ENCODE data around the gene GABRR1. TPM values are rescaled to one million over a fixed set of nuclear protein-coding genes. Genes with fewer than 3 reads are reported as not detected.
A peak's percentile ranks its signal among the peaks of the same experiment; 100 is the strongest.
"Not testable (repeated sequence)": the region's sequence is repeated elsewhere in the genome, so short reads cannot be mapped to it uniquely, and the experiment has no call there.

Gene GABRR1
- total and polyA plus RNA-seq, 2 experiments from 2014 or later: 0.14 to 0.37 TPM

GRCh38 chr6:89239338-89239737 lies 22.2 kb upstream of the GABRR1 start:
- H3K4me1 ChIP-seq (ENCODE audit: insufficient read depth): peaks cover 21% of the 10 kb centered on the region
- DNase-seq (ENCODE audit: low spot score): peak; percentile 56
- H3F3A ChIP-seq (replicated peaks; ENCODE audit: low read depth): no peaks in the 10 kb centered on the region
- Mint-ChIP-seq H3K4me3 (no peak overlapping the region), H3K4me1 (peaks cover 32% of the 10 kb centered on the region), H3K27ac (no peak overlapping the region), H3K36me3 (ENCODE audit: low read depth) (peaks cover 15% of the 10 kb centered on the region), H3K27me3 (ENCODE audit: insufficient read depth, low read depth, poor library complexity) (peaks cover 2% of the 10 kb centered on the region), H3K9me3 (peaks cover 18% of the 10 kb centered on the region)
- no peaks in the 10 kb centered on the region; the same call in 1 of the 2 replicates for H4K20me1 ChIP-seq (replicated peaks; ENCODE audit: insufficient read depth)
- H3K4me2 ChIP-seq: no peak overlapping the region
- no peaks in the 10 kb centered on the region for H3K9me2 ChIP-seq (ENCODE audit: insufficient read depth)
- no peak overlapping the region for H2AFZ ChIP-seq
- H3K4me3 ChIP-seq: no peak overlapping the region
- H3K27ac ChIP-seq (ENCODE audit: low read depth): no peak overlapping the region
- peak; percentile 50 for ATAC-seq
- no peaks in the 10 kb centered on the region for H3K36me3 ChIP-seq (ENCODE audit: insufficient read depth)
- no peak for TF ChIP-seq CREB1 (CRISPR knock-in tag; IDR thresholded peaks at IDR 0.05; ENCODE audit: low read depth)
- TF ChIP-seq, protein P1, sequence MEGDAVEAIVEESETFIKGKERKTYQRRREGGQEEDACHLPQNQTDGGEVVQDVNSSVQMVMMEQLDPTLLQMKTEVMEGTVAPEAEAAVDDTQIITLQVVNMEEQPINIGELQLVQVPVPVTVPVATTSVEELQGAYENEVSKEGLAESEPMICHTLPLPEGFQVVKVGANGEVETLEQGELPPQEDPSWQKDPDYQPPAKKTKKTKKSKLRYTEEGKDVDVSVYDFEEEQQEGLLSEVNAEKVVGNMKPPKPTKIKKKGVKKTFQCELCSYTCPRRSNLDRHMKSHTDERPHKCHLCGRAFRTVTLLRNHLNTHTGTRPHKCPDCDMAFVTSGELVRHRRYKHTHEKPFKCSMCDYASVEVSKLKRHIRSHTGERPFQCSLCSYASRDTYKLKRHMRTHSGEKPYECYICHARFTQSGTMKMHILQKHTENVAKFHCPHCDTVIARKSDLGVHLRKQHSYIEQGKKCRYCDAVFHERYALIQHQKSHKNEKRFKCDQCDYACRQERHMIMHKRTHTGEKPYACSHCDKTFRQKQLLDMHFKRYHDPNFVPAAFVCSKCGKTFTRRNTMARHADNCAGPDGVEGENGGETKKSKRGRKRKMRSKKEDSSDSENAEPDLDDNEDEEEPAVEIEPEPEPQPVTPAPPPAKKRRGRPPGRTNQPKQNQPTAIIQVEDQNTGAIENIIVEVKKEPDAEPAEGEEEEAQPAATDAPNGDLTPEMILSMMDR (conservative IDR thresholded peaks at IDR 0.05; ENCODE audit: low read depth in 2 of 2): peak; percentile 57 to 69
- H3K79me2 ChIP-seq (replicated peaks; ENCODE audit: insufficient read depth): no peaks in the 10 kb centered on the region; the same call in 1 of the 2 replicates
- H3K27me3 ChIP-seq (ENCODE audit: insufficient read depth): 0 out of 2 replicates have a peak, but pooled peaks cover 1% of the 10 kb centered on the region

- Mint-ChIP-seq H3K4me3 (no peak overlapping the region), H3K27me3 (ENCODE audit: insufficient read depth, low read depth, poor library complexity) (peaks cover 2% of the 10 kb centered on the region), H3K36me3 (ENCODE audit: low read depth) (peaks cover 33% of the 10 kb centered on the region), H3K4me1 (peaks cover 13% of the 10 kb centered on the region; the same call in 2 of the 3 replicates), H3K9me3 (peaks cover 37% of the 10 kb centered on the region), H3K27ac (no peak overlapping the region)
- Histone ChIP-seq H3K4me3 (no peak overlapping the region), H3K9me2 (ENCODE audit: insufficient read depth) (no peaks in the 10 kb centered on the region), H3K27me3 (ENCODE audit: insufficient read depth) (no peaks in the 10 kb centered on the region), H2AFZ (no peak overlapping the region), H3K79me2 (replicated peaks; ENCODE audit: insufficient read depth) (no peaks in the 10 kb centered on the region; the same call in 1 of the 2 replicates), H3F3A (replicated peaks; ENCODE audit: low read depth) (no peaks in the 10 kb centered on the region), H3K4me1 (ENCODE audit: insufficient read depth) (peaks cover 3% of the 10 kb centered on the region; the same call in 1 of the 2 replicates), H3K27ac (ENCODE audit: low read depth) (no peak overlapping the region), H4K20me1 (replicated peaks; ENCODE audit: insufficient read depth) (no peaks in the 10 kb centered on the region; the same call in 1 of the 2 replicates), H3K4me2 (no peak overlapping the region), H3K36me3 (ENCODE audit: insufficient read depth) (no peaks in the 10 kb centered on the region)
- no peak for ATAC-seq
- no peak for DNase-seq (ENCODE audit: low spot score)
- TF ChIP-seq ZNF114 (CRISPR knock-in tag; IDR thresholded peaks at IDR 0.05) (no peak), POLR2AphosphoS5 (IDR thresholded peaks at IDR 0.05; ENCODE audit: low read depth) (no peak)
- TF ChIP-seq, protein P1 (conservative IDR thresholded peaks at IDR 0.05; ENCODE audit: low read depth in 2 of 2): no peak
Measured at GRCh38 chr6:89237158-89237557, 20.0 kb upstream of the GABRR1 start.

DNA sequence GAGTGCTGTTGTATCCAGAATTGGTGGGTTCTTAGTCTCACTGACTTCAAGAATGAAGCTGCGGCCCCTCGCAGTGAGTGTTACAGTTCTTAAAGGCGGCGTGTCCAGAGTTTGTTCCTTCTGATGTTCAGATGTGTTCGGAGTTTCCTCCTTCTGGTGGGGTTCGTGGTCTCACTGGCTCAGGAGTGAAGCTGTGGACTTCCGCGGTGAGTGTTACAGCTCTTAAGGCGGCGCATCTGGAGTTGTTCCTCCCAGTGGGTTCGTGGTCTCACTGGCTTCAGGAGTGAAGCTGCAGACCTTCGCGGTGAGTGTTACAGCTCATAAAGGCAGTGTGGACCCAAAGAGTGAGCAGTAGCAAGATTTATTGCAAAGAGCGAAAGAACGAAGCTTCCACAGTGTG lies 16.4 kb upstream of the GABRR1 start:
- Mint-ChIP-seq H3K36me3 (ENCODE audit: low read depth) (peaks cover 44% of the 10 kb centered on the region), H3K9me3 (peaks cover 48% of the 10 kb centered on the region)
- not testable (repeated sequence) for H3K4me3 Mint-ChIP-seq; H3K27ac Mint-ChIP-seq; H4K20me1 ChIP-seq (replicated peaks; ENCODE audit: insufficient read depth); H3K27ac ChIP-seq (ENCODE audit: low read depth); ATAC-seq; DNase-seq (ENCODE audit: low spot score); H3K9me2 ChIP-seq (ENCODE audit: insufficient read depth); H2AFZ ChIP-seq; H3K4me1 ChIP-seq (ENCODE audit: insufficient read depth); H3K4me2 ChIP-seq; H3K27me3 ChIP-seq (ENCODE audit: insufficient read depth); H3F3A ChIP-seq (replicated peaks; ENCODE audit: low read depth); H3K27me3 Mint-ChIP-seq (ENCODE audit: insufficient read depth, low read depth, poor library complexity); H3K4me1 Mint-ChIP-seq; H3K36me3 ChIP-seq (ENCODE audit: insufficient read depth); H3K4me3 ChIP-seq; H3K79me2 ChIP-seq (replicated peaks; ENCODE audit: insufficient read depth)
